PFSK-1 (cell line): ENCODE measurements around the gene SPAG9.

ENCODE experiments used
- FOXP2 ChIP-seq: optimal IDR thresholded peaks from 2 replicates; pipeline ENCODE3; 2011; ENCODE audit warnings: borderline replicate concordance, control low read depth, inconsistent platforms; ENCODE audit not compliant: insufficient read depth; ENCODE audit errors: extremely low read length, extremely low read depth
- POLR2AphosphoS5 ChIP-seq: IDR thresholded peaks from 2 replicates; pipeline ENCODE4 v1.6.1; 2012; ENCODE audit warnings: low read depth, mild to moderate bottlenecking, control low read depth, low read length, moderate library complexity
- SIN3A ChIP-seq: IDR thresholded peaks from 2 replicates; pipeline ENCODE4 v1.6.1; 2012; ENCODE audit warnings: mild to moderate bottlenecking, low read length, moderate library complexity, borderline replicate concordance; ENCODE audit not compliant: insufficient read depth
- TAF1 ChIP-seq: IDR thresholded peaks from 2 replicates; pipeline ENCODE4 v1.6.1; 2012; ENCODE audit warnings: low read length, control low read depth, borderline replicate concordance; ENCODE audit not compliant: insufficient read depth
- TF ChIP-seq, protein P1 (sequence below), 2 experiments: IDR thresholded peaks; 2 replicates each; pipeline versions ENCODE4 v1.6.1 to v1.8.0; 2011 to 2012; ENCODE audit warnings: low read depth in 2 of 2, low read length in 2 of 2, control low read depth in 1 of 2, inconsistent platforms in 1 of 2, mild to moderate bottlenecking in 1 of 2, moderate library complexity in 1 of 2; ENCODE audit not compliant: insufficient read depth in 1 of 2

Gene SPAG9

DNA sequence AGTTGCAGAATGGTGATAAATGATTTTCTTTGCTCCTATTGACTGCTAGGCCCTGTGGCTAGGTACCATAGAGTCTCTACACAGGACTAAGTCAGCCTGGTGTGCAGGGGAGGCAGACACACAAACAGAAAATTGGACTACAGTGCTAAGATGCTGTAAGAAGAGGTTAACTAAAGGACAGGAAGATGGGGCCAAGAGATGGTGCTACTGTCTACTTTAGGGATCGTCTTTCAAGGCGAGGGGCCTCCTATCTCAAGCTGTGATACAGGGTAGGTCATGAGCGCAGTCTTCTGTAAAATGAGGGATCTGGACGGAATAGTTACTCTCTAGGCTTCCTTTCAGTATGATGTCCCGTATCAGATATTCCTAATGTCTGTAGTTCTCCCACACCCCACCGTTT, 33.5 kb upstream of the SPAG9 start:
- TF ChIP-seq SIN3A (no peak), TAF1 (no peak), FOXP2 (no peak), POLR2AphosphoS5 (no peak)
- TF ChIP-seq, protein P1, sequence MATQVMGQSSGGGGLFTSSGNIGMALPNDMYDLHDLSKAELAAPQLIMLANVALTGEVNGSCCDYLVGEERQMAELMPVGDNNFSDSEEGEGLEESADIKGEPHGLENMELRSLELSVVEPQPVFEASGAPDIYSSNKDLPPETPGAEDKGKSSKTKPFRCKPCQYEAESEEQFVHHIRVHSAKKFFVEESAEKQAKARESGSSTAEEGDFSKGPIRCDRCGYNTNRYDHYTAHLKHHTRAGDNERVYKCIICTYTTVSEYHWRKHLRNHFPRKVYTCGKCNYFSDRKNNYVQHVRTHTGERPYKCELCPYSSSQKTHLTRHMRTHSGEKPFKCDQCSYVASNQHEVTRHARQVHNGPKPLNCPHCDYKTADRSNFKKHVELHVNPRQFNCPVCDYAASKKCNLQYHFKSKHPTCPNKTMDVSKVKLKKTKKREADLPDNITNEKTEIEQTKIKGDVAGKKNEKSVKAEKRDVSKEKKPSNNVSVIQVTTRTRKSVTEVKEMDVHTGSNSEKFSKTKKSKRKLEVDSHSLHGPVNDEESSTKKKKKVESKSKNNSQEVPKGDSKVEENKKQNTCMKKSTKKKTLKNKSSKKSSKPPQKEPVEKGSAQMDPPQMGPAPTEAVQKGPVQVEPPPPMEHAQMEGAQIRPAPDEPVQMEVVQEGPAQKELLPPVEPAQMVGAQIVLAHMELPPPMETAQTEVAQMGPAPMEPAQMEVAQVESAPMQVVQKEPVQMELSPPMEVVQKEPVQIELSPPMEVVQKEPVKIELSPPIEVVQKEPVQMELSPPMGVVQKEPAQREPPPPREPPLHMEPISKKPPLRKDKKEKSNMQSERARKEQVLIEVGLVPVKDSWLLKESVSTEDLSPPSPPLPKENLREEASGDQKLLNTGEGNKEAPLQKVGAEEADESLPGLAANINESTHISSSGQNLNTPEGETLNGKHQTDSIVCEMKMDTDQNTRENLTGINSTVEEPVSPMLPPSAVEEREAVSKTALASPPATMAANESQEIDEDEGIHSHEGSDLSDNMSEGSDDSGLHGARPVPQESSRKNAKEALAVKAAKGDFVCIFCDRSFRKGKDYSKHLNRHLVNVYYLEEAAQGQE (IDR thresholded peaks at IDR 0.05; ENCODE audit: insufficient read depth in 1 of 2, low read depth in 2 of 2, low read length in 2 of 2) = no peak

DNA sequence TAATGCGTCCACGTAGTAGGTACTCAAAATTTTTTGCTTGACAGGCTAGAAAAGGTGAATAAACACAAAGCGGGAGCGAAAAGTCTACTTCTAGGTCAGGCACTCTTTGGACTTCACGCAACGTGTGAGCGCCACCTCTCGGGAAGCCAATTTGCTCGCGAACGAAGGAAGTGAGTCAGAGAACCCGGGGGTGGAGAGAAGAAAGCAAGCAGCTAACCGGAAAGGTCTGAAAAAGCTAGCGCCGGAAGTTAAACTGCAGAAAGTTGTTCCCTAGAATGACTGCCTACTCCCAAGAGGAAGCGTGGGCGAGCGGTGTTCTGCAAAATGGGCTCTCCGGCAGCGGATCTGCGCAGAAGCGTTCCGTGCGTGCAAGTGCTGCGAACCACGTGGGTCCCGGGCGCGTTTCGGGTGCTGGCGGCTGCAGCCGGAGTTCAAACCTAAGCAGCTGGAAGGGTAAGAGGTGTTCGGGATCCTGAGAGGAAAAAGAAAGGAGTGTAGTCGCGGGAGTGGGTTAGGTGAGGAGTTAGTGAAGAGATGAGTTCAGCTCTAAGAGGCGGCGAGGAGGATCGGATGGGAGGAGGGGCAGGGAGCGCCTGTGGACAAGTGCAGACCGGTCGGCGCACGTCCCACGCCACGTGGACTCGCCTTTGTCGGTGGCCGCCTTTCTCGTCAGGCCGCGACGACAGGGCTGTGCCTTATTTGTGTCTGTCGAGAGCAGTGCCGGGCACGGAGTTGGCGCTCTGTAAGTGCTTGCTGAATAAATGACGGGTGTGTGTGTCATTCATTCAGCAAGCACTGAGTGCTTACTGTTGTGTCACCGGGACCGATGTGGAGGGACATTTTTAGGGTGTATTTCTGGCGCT, 32.8 kb upstream of the SPAG9 start, which contains the start of gene NME1:
NME1 (plus strand) TSS at position 350 of the 863 bp plus-strand sequence. CDS start 2,096 bp downstream, outside the sequence.
- TF ChIP-seq POLR2AphosphoS5 (peak; percentile 88), FOXP2 (peak; percentile 92), TAF1 (peak; percentile 99), SIN3A (peak; percentile 98; the same call in 1 of the 2 replicates)
- TF ChIP-seq, protein P1 (IDR thresholded peaks at IDR 0.05; ENCODE audit: insufficient read depth in 1 of 2, low read depth in 2 of 2, low read length in 2 of 2) = peak; percentile 47 to 61; a peak in 2 of 4 replicates

DNA sequence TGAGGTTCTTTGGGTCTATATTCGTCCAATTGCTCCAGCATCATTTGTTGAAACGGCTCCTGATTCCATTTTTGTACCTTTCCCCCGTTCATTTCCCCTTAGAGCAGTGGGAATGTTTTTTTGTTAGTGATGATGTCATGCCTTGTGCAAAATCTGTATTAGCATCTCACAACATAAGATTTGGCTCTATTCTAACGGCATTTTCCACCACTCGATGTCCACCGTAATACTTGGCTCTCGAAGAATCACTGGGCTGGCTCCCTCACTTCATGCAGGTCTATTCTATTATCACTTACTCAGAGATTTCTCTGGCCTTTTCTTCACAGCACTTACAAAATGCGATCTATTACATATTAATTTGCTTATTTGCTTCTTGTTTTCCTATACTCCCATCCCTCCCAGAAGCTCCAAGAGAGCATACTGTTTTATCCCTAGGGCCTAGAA, 32.1 kb upstream of the SPAG9 start:
- TF ChIP-seq FOXP2 = no peak
- TF ChIP-seq POLR2AphosphoS5 = no peak
- TF ChIP-seq SIN3A = no peak
- TF ChIP-seq, protein P1 (IDR thresholded peaks at IDR 0.05; ENCODE audit: insufficient read depth in 1 of 2, low read depth in 2 of 2, low read length in 2 of 2) = no peak
- no peak for TF ChIP-seq TAF1

DNA sequence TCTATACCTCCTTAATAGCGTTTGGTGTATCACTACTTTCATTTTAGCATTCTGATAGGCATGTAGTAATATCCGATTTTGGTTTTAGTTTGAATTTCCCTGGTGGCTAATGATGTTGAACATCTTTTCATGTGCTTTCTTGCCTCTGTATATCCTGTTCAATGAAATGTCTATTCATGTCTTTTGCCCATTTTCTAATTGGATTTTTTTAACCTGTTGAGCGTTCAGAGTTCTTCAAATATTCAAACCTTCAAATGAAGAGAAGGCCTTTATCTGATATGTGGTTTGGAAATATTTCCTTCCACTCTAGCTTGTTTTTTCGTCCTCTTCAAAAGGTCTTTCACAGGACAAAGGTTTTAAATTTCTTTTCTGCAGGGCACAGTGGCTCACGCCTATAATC, 30.3 kb upstream of the SPAG9 start:
- TF ChIP-seq FOXP2 (no peak), SIN3A (no peak), TAF1 (no peak), POLR2AphosphoS5 (no peak)
- TF ChIP-seq, protein P1 (IDR thresholded peaks at IDR 0.05; ENCODE audit: insufficient read depth in 1 of 2, low read depth in 2 of 2, low read length in 2 of 2) = no peak
